GM12878 (cell line): Measurements from ENCODE around the gene PDXP. TPM values are rescaled to one million over a fixed set of nuclear protein-coding genes. Genes with fewer than 3 reads are reported as not detected.

ENCODE experiments used
- ATAC-seq: fragments of 200-7000 bp; cut with Tn5 transposase; 3 replicates; pipeline ENCODE4 v1.9.1; 2020; ENCODE audit warnings: mild to moderate bottlenecking, moderate library complexity
- BruUV-seq: library from RNA; stranded (reverse); fragments of 400-500 nt; replicated peaks from 2 replicates; lab custom pipeline; 2021; lab: Mats Ljungman, UMichigan
- CTCF ChIA-PET: fragments of 300-600 bp; sonication (Branson Sonifier 250); formaldehyde crosslinking; extraction: SDS; loops from one replicate; lab custom pipeline; 2021; ENCODE audit warnings: inconsistent platforms; lab: Yijun Ruan, JAX
- POLR2A ChIA-PET: fragments of 350-600 bp; formaldehyde crosslinking; extraction: SDS; loops from one replicate; lab custom pipeline; 2021; ENCODE audit warnings: inconsistent platforms; lab: Charles Lee
- RAD21 ChIA-PET: fragments of 300-600 bp; sonication (Branson Sonifier 250); formaldehyde crosslinking; loops from one replicate; lab custom pipeline; 2023; ENCODE audit warnings: antibody characterized with exemption; ENCODE audit not compliant: unreplicated experiment; lab: Charles Lee
- SMC1A ChIA-PET: fragments of 300-600 bp; sonication (Branson Sonifier 250); formaldehyde crosslinking; loops from one replicate; lab custom pipeline; 2023; ENCODE audit not compliant: unreplicated experiment, uncharacterized antibody; lab: Charles Lee
- DNase-seq: peaks from one replicate; pipeline ENCODE4 v3.0.0-alpha.2; 2011; ENCODE audit warnings: low read depth, low spot score
- FAIRE-seq: peaks from 3 replicates; lab custom pipeline; 2011; peaks lifted over from hg19 to GRCh38; lab: Jason Lieb, UNC
- H2AFZ ChIP-seq: 2 replicates; pipeline ENCODE4 v1.6.0; 2011; ENCODE audit warnings: low read depth, low read length, control low read depth; ENCODE audit not compliant: control insufficient read depth
- H3K27ac ChIP-seq: 2 replicates; pipeline ENCODE4 v1.5.1; 2011; ENCODE audit warnings: control low read depth; ENCODE audit not compliant: control insufficient read depth, insufficient read depth
- H3K27me3 ChIP-seq, 2 experiments: replicated peaks in 1 of 2; 2 replicates each; pipeline versions ENCODE4 v1.6.0 to v1.6.1; 2011; ENCODE audit warnings: low read length in 1 of 2; ENCODE audit not compliant: control insufficient read depth in 2 of 2, insufficient read depth in 2 of 2
- H3K36me3 ChIP-seq, 2 experiments: 2 replicates each; pipeline ENCODE4 v1.5.1; 2011; ENCODE audit warnings: low read length in 1 of 2; ENCODE audit not compliant: control insufficient read depth in 2 of 2, insufficient read depth in 2 of 2
- H3K4me1 ChIP-seq: 2 replicates; pipeline ENCODE4 v1.6.1; 2011; ENCODE audit warnings: mild to moderate bottlenecking, low read length, moderate library complexity, mixed read lengths; ENCODE audit not compliant: control insufficient read depth, insufficient read depth
- H3K4me2 ChIP-seq: 2 replicates; pipeline ENCODE4 v1.6.0; 2011; ENCODE audit warnings: control low read depth; ENCODE audit not compliant: control insufficient read depth, insufficient read depth
- H3K4me3 ChIP-seq: fragments of 200-600 bp; sonication (generic); 2 replicates; pipeline ENCODE4 v1.5.1; 2016
- H3K79me2 ChIP-seq: 2 replicates; pipeline ENCODE4 v1.6.0; 2011; ENCODE audit warnings: low read length; ENCODE audit not compliant: control insufficient read depth, insufficient read depth
- H3K9ac ChIP-seq: 2 replicates; pipeline ENCODE4 v1.8.0; 2011; ENCODE audit warnings: low read length, control low read depth, mixed read lengths; ENCODE audit not compliant: control insufficient read depth, insufficient read depth
- H3K9me3 ChIP-seq: replicated peaks from 3 replicates; pipeline ENCODE4 v1.5.1; 2011; ENCODE audit warnings: mild to moderate bottlenecking, low read length; ENCODE audit not compliant: control insufficient read depth, insufficient read depth
- H4K20me1 ChIP-seq: 2 replicates; pipeline ENCODE4 v1.6.0; 2011; ENCODE audit not compliant: control insufficient read depth, insufficient read depth
- BACH1 ChIP-seq: fragments of 450-650 bp; IDR thresholded peaks from 2 replicates; pipeline ENCODE4 v1.6.1; 2017; ENCODE audit warnings: mild to moderate bottlenecking, borderline replicate concordance
- EGR1 ChIP-seq, 2 experiments: IDR thresholded peaks; 1 replicate in 1 of 2; 2 replicates in 1 of 2; pipeline ENCODE4 v1.6.1; 2011 to 2012; ENCODE audit warnings: low read depth in 2 of 2, low read length in 2 of 2, borderline replicate concordance in 1 of 2, mild to moderate bottlenecking in 1 of 2, moderate library complexity in 1 of 2
- IKZF1 ChIP-seq: fragments of 450-650 bp; conservative IDR thresholded peaks from 2 replicates; pipeline ENCODE4 v1.6.1; 2017; ENCODE audit warnings: antibody characterized with exemption, mild to moderate bottlenecking
- MLLT1 ChIP-seq: fragments of 450-650 bp; IDR thresholded peaks from 2 replicates; pipeline ENCODE4 v1.6.1; 2016; ENCODE audit warnings: mild to moderate bottlenecking
- NBN ChIP-seq: fragments of 450-650 bp; IDR thresholded peaks from 2 replicates; pipeline ENCODE4 v1.6.1; 2016
- NKRF ChIP-seq: fragments of 450-650 bp; conservative IDR thresholded peaks from 2 replicates; pipeline ENCODE4 v1.6.1; 2017; ENCODE audit warnings: mild to moderate bottlenecking, moderate library complexity
- NR2F1 ChIP-seq: fragments of 450-650 bp; conservative IDR thresholded peaks from 2 replicates; pipeline ENCODE4 v1.6.1; 2017; ENCODE audit warnings: mild to moderate bottlenecking
- SMARCA5 ChIP-seq: fragments of 450-650 bp; IDR thresholded peaks from 2 replicates; pipeline ENCODE4 v1.6.1; 2017; ENCODE audit warnings: mild to moderate bottlenecking
- SPI1 ChIP-seq: IDR thresholded peaks from 2 replicates; pipeline ENCODE4 v1.6.1; 2011; ENCODE audit warnings: low read depth, mild to moderate bottlenecking, low read length, moderate library complexity, borderline replicate concordance; ENCODE audit not compliant: insufficient read depth
- SREBF2 ChIP-seq: IDR thresholded peaks from 2 replicates; pipeline ENCODE4 v1.6.1; 2012; ENCODE audit warnings: mild to moderate bottlenecking, low read length
- SRF ChIP-seq, 2 experiments: IDR thresholded peaks; 2 replicates each; pipeline ENCODE4 v1.6.1; 2011; ENCODE audit warnings: low read depth in 2 of 2, low read length in 2 of 2, mild to moderate bottlenecking in 1 of 2, moderate library complexity in 1 of 2
- WGBS: methylation state at CpG from one replicate; pipeline ENCODE4 v1.1.6; 2016; ENCODE audit warnings: low lambda C conversion rate; ENCODE audit not compliant: insufficient replicate concordance, insufficient coverage; ENCODE audit errors: missing lambda C conversion rate; 5-methylcytosine and 5-hydroxymethylcytosine counted together
- in situ Hi-C: fragments of 300-500 bp; cut with MboI; formaldehyde crosslinking; loops from 9 replicates; pipeline ENCODE4 v1.14.3; 2018; ENCODE audit warnings: mixed read lengths
- intact Hi-C: fragments of 100-400 bp; cut with micrococcal nuclease; formaldehyde crosslinking; loops from one replicate; pipeline ENCODE4 v1.14.2; 2022; ENCODE audit not compliant: unreplicated experiment
- polyA plus RNA-seq, 11 experiments: library from polyadenylated mRNA; depleted of rRNA in 4 of 11; unstranded in 6 of 11; stranded (reverse) in 5 of 11; fragments of >200 nt; fragmentation: Nextera tagmentation in 4 of 11; fragmentation: Illumina TruSeq in 1 of 11; extraction: Ambion mirVana in 4 of 11; extraction: Trizol in 1 of 11; gene quantifications; 1 replicate in 1 of 11; 2 replicates in 10 of 11; pipeline versions ENCODE4 v1.2.1 to v1.2.3, GENCODE V29; 2011 to 2016; ENCODE audit warnings: inconsistent platforms in 2 of 11, missing spikeins in 2 of 11, low read depth in 1 of 11
- total RNA-seq, 4 experiments: library from RNA; depleted of rRNA in 3 of 4; stranded (reverse); fragments of >200 nt in 3 of 4; fragmentation: Illumina TruSeq in 1 of 4; extraction: Trizol in 1 of 4; gene quantifications; 2 replicates each; pipeline versions ENCODE4 v1.2.1 to v1.2.3, GENCODE V29; 2013 to 2021

Gene PDXP
- total and polyA plus RNA-seq, 10 of the 15 experiments (the other 5 are each of a cell fraction or from before 2014, with no cell fraction given), result 4.4 to 56.7 (median 34.6) TPM

GRCh38 chr22:37639771-37640590 is 18.5 kb upstream of the PDXP start:
- H3K4me3 ChIP-seq, result peak overlapping the region; percentile 96
- no TSS peak for BruUV-seq
- peak overlapping the region; percentile 86 for H3K27ac ChIP-seq
- RAD21 ChIA-PET, result interaction anchor here (0.6 to 10.1 kb wide), 9 partner anchors 7 to 353 kb away, joined by 3 to 173 read pairs (median 8); partner anchors contain the start of genes GGA1, LGALS1 and PDXP
- peak; percentile 58 for TF ChIP-seq IKZF1
- TF ChIP-seq SMARCA5, result 0 out of 2 replicates have a peak, but pooled peaks have one; percentile 22
- TF ChIP-seq NR2F1, result 0 out of 2 replicates have a peak, but pooled peaks have one; percentile 0
- no peak for TF ChIP-seq SRF (IDR thresholded peaks at IDR 0.05; ENCODE audit: low read depth in 2 of 2, low read length in 2 of 2)
- TF ChIP-seq BACH1, result 0 out of 2 replicates have a peak, but pooled peaks have one; percentile 11
- 0 out of 3 replicates have a peak, but pooled peaks of 1 of the 2 experiments have one; percentile 8 for TF ChIP-seq EGR1 (IDR thresholded peaks at IDR 0.05; ENCODE audit: borderline replicate concordance in 1 of 2, low read depth in 2 of 2, low read length in 2 of 2)
- peak; percentile 63; the same call in 1 of the 2 replicates for TF ChIP-seq SPI1
- 0 out of 2 replicates have a peak, but pooled peaks have one; percentile 19 for TF ChIP-seq MLLT1
- no peak for TF ChIP-seq SREBF2
- TF ChIP-seq NBN, result 0 out of 2 replicates have a peak, but pooled peaks have one; percentile 23
- peak; percentile 4; the same call in 1 of the 2 replicates for TF ChIP-seq NKRF
- in situ Hi-C loops (no loop called here), intact Hi-C loops (no loop called here)
- ATAC-seq (peak; percentile 32), DNase-seq (no peak), FAIRE-seq (no peak)
- peaks cover 27% of the 10 kb centered on the region for H3K79me2 ChIP-seq
- peaks cover 9 to 13% of the 10 kb centered on the region in 2 experiments; a peak in 3 of 4 replicates for H3K36me3 ChIP-seq
- POLR2A ChIA-PET, result interaction anchor here (0.8 to 6.0 kb wide), 6 partner anchors 10 to 37 kb away, joined by 3 to 96 read pairs (median 24); partner anchors contain the start of genes GGA1, LGALS1 and PDXP
- H3K27me3 ChIP-seq, result no peaks in the 10 kb centered on the region
- H3K4me1 ChIP-seq, result peaks cover 62% of the 10 kb centered on the region
- under 1% methylated on average over 23 of the region's 27 CpGs for WGBS
- H3K9me3 ChIP-seq, result no peaks in the 10 kb centered on the region
- H2AFZ ChIP-seq, result no peak overlapping the region; the same call in 1 of the 2 replicates
- CTCF ChIA-PET, result interaction anchor here (1.7 to 15.9 kb wide), 6 partner anchors 6 to 48 kb away, joined by 3 to 396 read pairs (median 193); partner anchors contain the start of genes GGA1, LGALS1, NOL12 and PDXP
- H3K9ac ChIP-seq, result peak overlapping the region; percentile 87
- H3K4me2 ChIP-seq, result peak overlapping the region; percentile 79
- SMC1A ChIA-PET, result interaction anchor here (0.9 to 8.6 kb wide), 7 partner anchors 7 to 39 kb away, joined by 3 to 108 read pairs (median 36); partner anchors contain the start of genes GGA1, LGALS1 and PDXP
- no peaks in the 10 kb centered on the region for H4K20me1 ChIP-seq
